Endothelial cell of umbilical vein (primary cell): ENCODE results near the gene HPSE2. TPM values are rescaled to one million over a fixed set of nuclear protein-coding genes. Genes with fewer than 3 reads are reported as not detected.

Experiments
- BruUV-seq: library from RNA; stranded (reverse); fragments of 400-500 nt; replicated peaks from 2 replicates; lab custom pipeline; 2021; lab: Mats Ljungman, UMichigan
- CTCF ChIA-PET: fragments of 300-600, 350-600 bp; sonication (Branson Sonifier 250); formaldehyde crosslinking; loops from one replicate; lab custom pipeline; 2021; ENCODE audit warnings: antibody characterized with exemption, inconsistent platforms; lab: Charles Lee
- POLR2A ChIA-PET: fragments of 300-600, 350-600 bp; sonication (Branson Sonifier 250); formaldehyde crosslinking; loops from one replicate; lab custom pipeline; 2021; ENCODE audit warnings: antibody characterized with exemption, inconsistent platforms; lab: Charles Lee
- DNase-seq: peaks from one replicate; pipeline ENCODE4 v3.0.0-alpha.2; 2011; ENCODE audit warnings: low read depth, low spot score
- FAIRE-seq: peaks from 2 replicates; lab custom pipeline; 2011; peaks lifted over from hg19 to GRCh38; lab: Jason Lieb, UNC
- H2AFZ ChIP-seq: 2 replicates; pipeline ENCODE4 v1.6.0; 2012; ENCODE audit warnings: low read depth, low read length, control low read depth, inconsistent platforms
- H3K27ac ChIP-seq: 2 replicates; pipeline ENCODE4 v1.5.1; 2011; ENCODE audit warnings: low read depth, mild to moderate bottlenecking, control low read depth, low read length, moderate library complexity; ENCODE audit not compliant: insufficient read depth
- H3K27me3 ChIP-seq, 2 experiments: 2 replicates each; pipeline versions ENCODE4 v1.6.0 to v1.6.1; 2011; ENCODE audit warnings: low read length in 2 of 2, mixed read lengths in 1 of 2; ENCODE audit not compliant: control insufficient read depth in 2 of 2, insufficient read depth in 2 of 2
- H3K36me3 ChIP-seq, 2 experiments: 2 replicates in 1 of 2; 3 replicates in 1 of 2; pipeline ENCODE4 v1.5.1; 2011; ENCODE audit warnings: low read length in 2 of 2, mild to moderate bottlenecking in 1 of 2, moderate library complexity in 1 of 2; ENCODE audit not compliant: control insufficient read depth in 2 of 2, insufficient read depth in 2 of 2; ENCODE audit errors: extremely low read depth in 1 of 2
- H3K4me1 ChIP-seq: 3 replicates; pipeline ENCODE4 v1.5.1; 2011; ENCODE audit warnings: mild to moderate bottlenecking, low read length; ENCODE audit not compliant: control insufficient read depth, insufficient read depth; ENCODE audit errors: extremely low read depth
- H3K4me2 ChIP-seq: 2 replicates; pipeline ENCODE4 v1.6.1; 2011; ENCODE audit warnings: low read length, control low read depth, mixed read lengths; ENCODE audit not compliant: insufficient read depth
- H3K4me3 ChIP-seq, 3 experiments: fragments of 200-600 bp in 1 of 3; sonication (generic), shearing (Covaris generic) in 1 of 3; replicated peaks in 1 of 3; 2 replicates each; pipeline ENCODE4 v1.5.1; 2011 to 2016; ENCODE audit warnings: control low read depth in 3 of 3, low read length in 3 of 3, mild to moderate bottlenecking in 2 of 3, inconsistent platforms in 1 of 3, low read depth in 1 of 3, moderate library complexity in 1 of 3; ENCODE audit not compliant: insufficient read depth in 1 of 3
- H3K79me2 ChIP-seq: 2 replicates; pipeline ENCODE4 v1.6.0; 2012; ENCODE audit warnings: low read length, inconsistent platforms; ENCODE audit not compliant: control insufficient read depth, insufficient read depth
- H3K9ac ChIP-seq: replicated peaks from 2 replicates; pipeline ENCODE3; 2011; ENCODE audit warnings: low read length, control low read depth; ENCODE audit not compliant: insufficient read depth; ENCODE audit errors: extremely low read depth
- H3K9me1 ChIP-seq: replicated peaks from 3 replicates; pipeline ENCODE4 v1.6.0; 2011; ENCODE audit warnings: mild to moderate bottlenecking, low read length; ENCODE audit not compliant: control insufficient read depth, insufficient read depth; ENCODE audit errors: extremely low read depth
- H3K9me3 ChIP-seq: replicated peaks from 2 replicates; pipeline ENCODE4 v1.5.1; 2012; ENCODE audit warnings: low read length, inconsistent platforms; ENCODE audit not compliant: control insufficient read depth, insufficient read depth
- H4K20me1 ChIP-seq: replicated peaks from 2 replicates; pipeline ENCODE3; 2011; ENCODE audit warnings: mild to moderate bottlenecking, low read length; ENCODE audit not compliant: control insufficient read depth, insufficient read depth; ENCODE audit errors: extremely low read depth
- CTCF ChIP-seq, 2 donors: IDR thresholded peaks; 1 replicate in 1 of 2; 2 replicates in 1 of 2; pipeline ENCODE4 v1.5.1; 2011; ENCODE audit warnings: low read length in 2 of 2, mild to moderate bottlenecking in 2 of 2, moderate library complexity in 2 of 2, control low read depth in 1 of 2, inconsistent platforms in 1 of 2, low read depth in 1 of 2; ENCODE audit not compliant: insufficient read depth in 1 of 2; ENCODE audit errors: extremely low read depth in 1 of 2
- FOS ChIP-seq: IDR thresholded peaks from 2 replicates; pipeline ENCODE4 v1.6.1; 2011; ENCODE audit warnings: mild to moderate bottlenecking, low read length, moderate library complexity, borderline replicate concordance; ENCODE audit not compliant: insufficient read depth
- GATA2 ChIP-seq: IDR thresholded peaks from 2 replicates; pipeline ENCODE4 v1.7.0; 2011; ENCODE audit warnings: low read depth, mild to moderate bottlenecking, moderate library complexity, mixed read lengths, low read length; ENCODE audit not compliant: insufficient read length, insufficient read depth
- MYC ChIP-seq: IDR thresholded peaks from one replicate; pipeline ENCODE4 v1.6.1; 2011; ENCODE audit warnings: mild to moderate bottlenecking, low read depth, low read length
- POLR2AphosphoS5 ChIP-seq: IDR thresholded peaks from 2 replicates; pipeline ENCODE4 v1.6.1; 2012; ENCODE audit warnings: low read depth, mild to moderate bottlenecking, control low read depth, low read length, moderate library complexity; ENCODE audit not compliant: insufficient read depth
- dilution Hi-C: fragments of 300-500 bp; cut with MboI; formaldehyde crosslinking; loops from one replicate; pipeline ENCODE4 v1.15.0; 2019; ENCODE audit warnings: low sequenced_read_pairs; ENCODE audit not compliant: extremely low pct_ligation_motif_present
- intact Hi-C: fragments of 100-400 bp; cut with micrococcal nuclease; formaldehyde crosslinking; loops from one replicate; pipeline ENCODE4 v1.10.0; 2022
- polyA plus RNA-seq, 4 experiments: library from polyadenylated mRNA; depleted of rRNA in 3 of 4; stranded (reverse) in 3 of 4; unstranded in 1 of 4; fragments of >200 nt; gene quantifications; 2 replicates each; pipeline versions ENCODE4 v1.2.1 to v1.2.3, GENCODE V29; 2011 to 2012; ENCODE audit warnings: missing spikeins in 1 of 4
- total RNA-seq: library from RNA; stranded (reverse); gene quantifications from 2 replicates; pipeline ENCODE4 v1.2.3, GENCODE V29; 2021

HPSE2 gene
- total and polyA plus RNA-seq, 2 donors (not counting 3 experiments of a cell fraction or from before 2014, with no cell fraction given) = not detected

GRCh38 chr10:98617906-98618520, 617.6 kb downstream of the HPSE2 start:
- dilution Hi-C loops = no loop called here
- POLR2A ChIA-PET = no interaction called here
- no TSS peak for BruUV-seq

More at GRCh38 chr10:98617906-98618520, 617.6 kb downstream of the HPSE2 start:
- CTCF ChIA-PET = no interaction called here
- H3K4me3 ChIP-seq = no peak overlapping the region
- H3K79me2 ChIP-seq = no peaks in the 10 kb centered on the region
- H3K36me3 ChIP-seq = no peaks in the 10 kb centered on the region
- H3K4me2 ChIP-seq = no peak overlapping the region
- H3K9me3 ChIP-seq = no peaks in the 10 kb centered on the region
- intact Hi-C loops = no loop called here
- DNase-seq (no peak), FAIRE-seq (no peak)
- no peak overlapping the region for H2AFZ ChIP-seq
- H3K9me1 ChIP-seq = no peaks in the 10 kb centered on the region
- H3K27ac ChIP-seq = no peak overlapping the region
- TF ChIP-seq MYC = no peak
- no peak for TF ChIP-seq GATA2
- TF ChIP-seq CTCF (IDR thresholded peaks at IDR 0.05; ENCODE audit: extremely low read depth in 1 of 2, insufficient read depth in 1 of 2, low read depth in 1 of 2, low read length in 2 of 2) = no peak
- no peak for TF ChIP-seq POLR2AphosphoS5
- no peak for TF ChIP-seq FOS
- H3K9ac ChIP-seq = no peak overlapping the region
- H3K4me1 ChIP-seq = no peaks in the 10 kb centered on the region
- no peaks in the 10 kb centered on the region for H3K27me3 ChIP-seq
- no peaks in the 10 kb centered on the region for H4K20me1 ChIP-seq
